Measurements from ENCODE around the gene PDZK1IP1. TPM values are rescaled to one million over a fixed set of nuclear protein-coding genes. Genes with fewer than 3 reads are reported as not detected.

The PDZK1IP1 gene
- total RNA-seq, 1 experiment from 2014 or later: not detected

DNA sequence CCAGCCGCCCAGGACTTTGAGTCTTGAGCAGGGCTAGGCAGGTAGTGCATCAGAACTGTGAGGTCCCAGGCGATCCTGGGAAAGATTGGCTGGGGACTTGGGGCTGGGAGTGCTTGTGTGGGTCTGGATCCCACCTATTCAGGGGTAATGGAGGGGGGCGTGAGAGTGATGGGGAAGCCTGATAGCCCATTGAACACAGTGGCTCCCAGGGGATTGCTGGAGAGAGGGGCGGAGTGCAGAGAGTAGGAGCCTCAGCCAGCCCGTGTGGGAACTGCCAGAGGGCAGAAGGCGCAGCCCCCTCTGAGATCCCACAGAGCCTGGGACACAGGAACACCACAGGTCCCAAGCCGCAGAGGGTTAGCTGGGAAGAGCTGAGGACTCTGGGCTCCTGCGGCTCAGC, 19.3 kb upstream of the PDZK1IP1 start (continued):
- TF ChIP-seq, protein P1, sequence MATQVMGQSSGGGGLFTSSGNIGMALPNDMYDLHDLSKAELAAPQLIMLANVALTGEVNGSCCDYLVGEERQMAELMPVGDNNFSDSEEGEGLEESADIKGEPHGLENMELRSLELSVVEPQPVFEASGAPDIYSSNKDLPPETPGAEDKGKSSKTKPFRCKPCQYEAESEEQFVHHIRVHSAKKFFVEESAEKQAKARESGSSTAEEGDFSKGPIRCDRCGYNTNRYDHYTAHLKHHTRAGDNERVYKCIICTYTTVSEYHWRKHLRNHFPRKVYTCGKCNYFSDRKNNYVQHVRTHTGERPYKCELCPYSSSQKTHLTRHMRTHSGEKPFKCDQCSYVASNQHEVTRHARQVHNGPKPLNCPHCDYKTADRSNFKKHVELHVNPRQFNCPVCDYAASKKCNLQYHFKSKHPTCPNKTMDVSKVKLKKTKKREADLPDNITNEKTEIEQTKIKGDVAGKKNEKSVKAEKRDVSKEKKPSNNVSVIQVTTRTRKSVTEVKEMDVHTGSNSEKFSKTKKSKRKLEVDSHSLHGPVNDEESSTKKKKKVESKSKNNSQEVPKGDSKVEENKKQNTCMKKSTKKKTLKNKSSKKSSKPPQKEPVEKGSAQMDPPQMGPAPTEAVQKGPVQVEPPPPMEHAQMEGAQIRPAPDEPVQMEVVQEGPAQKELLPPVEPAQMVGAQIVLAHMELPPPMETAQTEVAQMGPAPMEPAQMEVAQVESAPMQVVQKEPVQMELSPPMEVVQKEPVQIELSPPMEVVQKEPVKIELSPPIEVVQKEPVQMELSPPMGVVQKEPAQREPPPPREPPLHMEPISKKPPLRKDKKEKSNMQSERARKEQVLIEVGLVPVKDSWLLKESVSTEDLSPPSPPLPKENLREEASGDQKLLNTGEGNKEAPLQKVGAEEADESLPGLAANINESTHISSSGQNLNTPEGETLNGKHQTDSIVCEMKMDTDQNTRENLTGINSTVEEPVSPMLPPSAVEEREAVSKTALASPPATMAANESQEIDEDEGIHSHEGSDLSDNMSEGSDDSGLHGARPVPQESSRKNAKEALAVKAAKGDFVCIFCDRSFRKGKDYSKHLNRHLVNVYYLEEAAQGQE (IDR thresholded peaks at IDR 0.05; ENCODE audit: low read depth): no peak
- TF ChIP-seq RAD21 (IDR thresholded peaks at IDR 0.05; ENCODE audit: low read depth): no peak
- no peak for TF ChIP-seq ZNF274 (IDR thresholded peaks at IDR 0.05; ENCODE audit: low read depth, low read length)
- TF ChIP-seq MAX (IDR thresholded peaks at IDR 0.05): no peak
- no peak for TF ChIP-seq SP1 (IDR thresholded peaks at IDR 0.05; ENCODE audit: low read depth)
- no peak for TF ChIP-seq POLR2A (IDR thresholded peaks at IDR 0.05; ENCODE audit: borderline replicate concordance, extremely low read depth, insufficient read depth, insufficient read length)

DNA sequence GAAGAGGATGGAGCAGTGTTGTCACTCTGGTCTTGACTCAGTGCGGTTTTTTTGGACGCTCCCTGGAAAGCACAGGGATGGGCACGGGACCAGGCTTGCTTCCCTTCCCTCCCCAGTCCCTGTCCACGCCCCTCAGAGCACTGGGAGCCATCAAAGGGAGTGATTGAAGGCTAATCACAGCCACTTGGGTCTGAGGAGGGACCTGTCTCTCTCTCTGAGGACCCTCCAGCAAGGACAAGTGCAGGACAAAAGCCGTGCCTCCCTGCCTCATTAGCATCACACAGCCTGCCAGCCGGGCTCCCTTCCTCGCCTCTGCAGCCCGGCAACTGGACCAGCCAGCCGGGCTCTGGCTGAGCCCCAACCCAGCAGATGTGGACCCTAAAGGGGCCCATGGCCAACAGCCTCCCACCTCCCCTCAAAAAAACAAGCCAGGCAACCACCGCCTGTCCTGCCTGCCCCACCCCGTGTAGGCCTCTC, 18.6 kb upstream of the PDZK1IP1 start:
- intact Hi-C loops (cut with micrococcal nuclease): no loop called here
- Histone ChIP-seq H3K9me2 (ENCODE audit: insufficient read depth) (no peaks in the 10 kb centered on the region), H3K27ac (ENCODE audit: low read depth, low read length) (no peak overlapping the region), H3K36me3 (ENCODE audit: control insufficient read depth in 1 of 2, insufficient read depth in 2 of 2, low read length in 2 of 2) (no peaks in the 10 kb centered on the region), H3K4me2 (ENCODE audit: low read length) (no peak overlapping the region), H3K79me2 (ENCODE audit: insufficient read depth, low read length) (no peaks in the 10 kb centered on the region), H2AFZ (ENCODE audit: low read depth, low read length, poor library complexity, severe bottlenecking) (no peak overlapping the region), H3K27me3 (ENCODE audit: insufficient read depth, low read length) (no peaks in the 10 kb centered on the region), H3K9ac (ENCODE audit: low read length) (no peak overlapping the region), H4K20me1 (ENCODE audit: insufficient read depth) (no peaks in the 10 kb centered on the region), H3K9me3 (ENCODE audit: control insufficient read depth in 1 of 2, insufficient read depth in 1 of 2, low read depth in 1 of 2, low read length in 2 of 2) (peaks cover 0 to under 1% of the 10 kb centered on the region in 2 experiments; a peak in 2 of 4 replicates), H3K4me1 (ENCODE audit: control insufficient read depth in 1 of 2, insufficient read depth in 2 of 2, low read length in 2 of 2) (no peaks in the 10 kb centered on the region), H3K4me3 (replicated peaks in 1 of 2; ENCODE audit: low read depth in 1 of 2, low read length in 2 of 2) (no peak overlapping the region)
- TF ChIP-seq ATF3 (IDR thresholded peaks at IDR 0.05): no peak
- TF ChIP-seq SP1 (IDR thresholded peaks at IDR 0.05; ENCODE audit: low read depth): no peak
- DNase-seq (ENCODE audit: low read depth, low spot score): no peak
- no peak for ATAC-seq
- RAD21 ChIA-PET (ENCODE audit: low non-redundant PET in 1 of 2, low total read pairs in 2 of 2, uncharacterized antibody in 2 of 2, unreplicated experiment in 2 of 2): no interaction called here
- CTCF ChIA-PET: no interaction called here
- POLR2A ChIA-PET: no interaction called here
- BruUV-seq (replicated peaks): no TSS peak

All from HCT116 (cell line).